ENCODE results near the gene ABTB2. TPM values are rescaled to one million over a fixed set of nuclear protein-coding genes. Genes with fewer than 3 reads are reported as not detected.

Gene ABTB2
- total RNA-seq, 4 donors from 2014 or later: 7.1 to 9.3 (median 7.7) TPM

DNA sequence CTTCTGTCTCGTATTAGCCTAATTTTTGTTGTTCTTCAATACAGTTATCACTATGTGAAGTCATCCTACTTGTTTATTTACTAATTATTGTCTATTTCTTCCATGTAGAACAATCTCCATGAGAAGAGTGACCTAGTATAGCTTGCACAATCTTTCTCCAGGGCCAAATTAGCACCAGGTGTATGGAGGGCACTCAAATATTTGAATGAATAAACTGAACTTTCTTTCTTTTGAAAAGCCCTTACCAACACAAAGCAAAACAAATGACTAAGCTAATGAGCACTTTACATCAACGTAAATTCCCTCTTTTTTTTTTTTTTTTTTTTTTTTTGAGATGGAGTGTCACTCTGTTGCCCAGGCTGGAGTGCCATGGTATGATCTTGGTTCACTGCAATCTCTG lies 34.2 kb downstream of the ABTB2 start:
- no peaks in the 10 kb centered on the region for H3K36me3 ChIP-seq
- WGBS, 2 donors: 63 to 90% methylated on average over 2 of the region's 2 CpGs
- H3K4me1 ChIP-seq: peaks cover 0 to 28% (median 0%) of the 10 kb centered on the region in 4 donors
- no peaks in the 10 kb centered on the region for H3K27me3 ChIP-seq
- H3K9me3 ChIP-seq: no peaks in the 10 kb centered on the region
- no peak for TF ChIP-seq EP300 (IDR thresholded peaks at IDR 0.05)
- TF ChIP-seq, protein P1, sequence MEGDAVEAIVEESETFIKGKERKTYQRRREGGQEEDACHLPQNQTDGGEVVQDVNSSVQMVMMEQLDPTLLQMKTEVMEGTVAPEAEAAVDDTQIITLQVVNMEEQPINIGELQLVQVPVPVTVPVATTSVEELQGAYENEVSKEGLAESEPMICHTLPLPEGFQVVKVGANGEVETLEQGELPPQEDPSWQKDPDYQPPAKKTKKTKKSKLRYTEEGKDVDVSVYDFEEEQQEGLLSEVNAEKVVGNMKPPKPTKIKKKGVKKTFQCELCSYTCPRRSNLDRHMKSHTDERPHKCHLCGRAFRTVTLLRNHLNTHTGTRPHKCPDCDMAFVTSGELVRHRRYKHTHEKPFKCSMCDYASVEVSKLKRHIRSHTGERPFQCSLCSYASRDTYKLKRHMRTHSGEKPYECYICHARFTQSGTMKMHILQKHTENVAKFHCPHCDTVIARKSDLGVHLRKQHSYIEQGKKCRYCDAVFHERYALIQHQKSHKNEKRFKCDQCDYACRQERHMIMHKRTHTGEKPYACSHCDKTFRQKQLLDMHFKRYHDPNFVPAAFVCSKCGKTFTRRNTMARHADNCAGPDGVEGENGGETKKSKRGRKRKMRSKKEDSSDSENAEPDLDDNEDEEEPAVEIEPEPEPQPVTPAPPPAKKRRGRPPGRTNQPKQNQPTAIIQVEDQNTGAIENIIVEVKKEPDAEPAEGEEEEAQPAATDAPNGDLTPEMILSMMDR (IDR thresholded peaks at IDR 0.05): no peak
- no peak for TF ChIP-seq POLR2A (IDR thresholded peaks at IDR 0.05)
- no peak overlapping the region for H3K4me3 ChIP-seq
- DNase-seq (ENCODE audit: low spot score in 2 of 2): no peak
- H3K27ac ChIP-seq: no peak overlapping the region

DNA sequence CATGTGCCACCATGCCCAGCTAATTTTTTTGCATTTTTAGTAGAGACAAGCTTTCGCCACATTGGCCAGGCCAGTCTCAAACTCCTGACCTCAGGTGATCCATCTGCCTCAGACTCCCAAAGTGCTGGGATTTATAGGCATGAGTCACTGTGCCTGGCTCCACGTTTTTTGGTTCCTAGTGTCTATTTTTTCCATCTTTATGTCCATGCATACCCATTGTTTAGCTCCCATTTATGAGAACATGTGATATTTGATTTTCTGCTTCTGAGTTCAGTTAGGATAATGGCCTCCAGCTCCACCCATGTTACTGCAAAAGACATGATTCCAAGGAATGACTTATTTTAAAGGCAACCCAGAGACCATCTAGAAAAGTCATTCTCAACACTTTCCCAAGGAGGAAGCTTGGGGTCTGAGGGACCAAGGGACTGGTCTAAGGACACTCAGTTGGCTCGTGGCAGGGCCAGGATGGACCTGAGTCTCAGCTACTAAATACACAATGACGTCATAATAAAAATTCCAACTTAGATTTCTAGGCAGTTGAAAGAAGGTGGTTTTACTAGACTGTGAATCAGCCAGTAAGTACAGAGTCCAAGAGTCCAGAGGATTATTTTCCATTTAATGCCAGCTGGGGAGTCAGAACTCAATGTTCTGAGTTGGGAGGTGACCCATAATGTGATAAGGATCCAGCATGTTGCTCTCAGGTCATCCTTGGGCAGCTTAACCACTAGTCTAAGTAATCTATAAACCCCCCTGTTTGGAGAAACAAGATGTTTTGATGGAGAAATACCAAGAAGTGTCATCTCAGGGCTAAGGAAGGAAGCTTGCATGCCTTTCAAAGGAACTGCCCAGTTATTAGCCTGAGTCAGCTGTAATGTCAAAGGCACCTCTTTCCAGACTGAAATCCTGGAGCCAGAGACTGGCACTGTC lies 39.4 kb downstream of the ABTB2 start:
- WGBS, 2 donors: 85 to 86% methylated on average over 4 of the region's 4 CpGs
- TF ChIP-seq EP300 (IDR thresholded peaks at IDR 0.05) (no peak), POLR2A (IDR thresholded peaks at IDR 0.05) (no peak)
- TF ChIP-seq, protein P1 (IDR thresholded peaks at IDR 0.05): no peak
- no peak for DNase-seq (ENCODE audit: low spot score in 2 of 2)
- H3K27me3 ChIP-seq: no peaks in the 10 kb centered on the region
- H3K36me3 ChIP-seq: no peaks in the 10 kb centered on the region
- H3K4me3 ChIP-seq: no peak overlapping the region
- H3K9me3 ChIP-seq: no peaks in the 10 kb centered on the region
- H3K27ac ChIP-seq: no peak overlapping the region
- peaks cover 0 to 30% (median 11%) of the 10 kb centered on the region in 4 donors for H3K4me1 ChIP-seq

DNA sequence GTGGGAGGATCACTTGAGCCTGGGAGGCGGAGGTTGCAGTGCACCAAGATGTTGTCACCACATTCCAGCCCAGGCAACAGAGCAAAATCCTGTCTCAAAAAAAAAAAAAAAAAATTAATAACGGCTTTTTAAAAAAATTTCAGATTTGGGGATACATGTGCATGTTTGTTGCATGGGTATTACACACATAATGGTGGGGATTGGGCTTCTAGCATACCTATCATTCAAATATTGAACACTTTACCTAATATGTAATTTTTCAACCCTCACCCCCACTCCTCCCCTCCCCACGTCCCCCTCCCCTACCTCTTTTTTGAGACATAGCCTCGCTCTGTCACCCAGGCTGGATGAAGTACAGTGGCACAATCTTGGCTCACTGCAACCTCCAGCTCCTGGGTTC lies 40.1 kb downstream of the ABTB2 start:
- 91% methylated on average over 4 of the region's 4 CpGs for WGBS, 2 donors
- no peak overlapping the region for H3K4me3 ChIP-seq
- H3K27me3 ChIP-seq: no peaks in the 10 kb centered on the region
- H3K9me3 ChIP-seq: no peaks in the 10 kb centered on the region
- no peak overlapping the region for H3K27ac ChIP-seq
- no peak for DNase-seq (ENCODE audit: low spot score in 2 of 2)
- H3K4me1 ChIP-seq: peaks cover 0 to 30% (median 11%) of the 10 kb centered on the region in 4 donors
- no peak for TF ChIP-seq EP300 (IDR thresholded peaks at IDR 0.05)
- no peak for TF ChIP-seq POLR2A (IDR thresholded peaks at IDR 0.05)
- TF ChIP-seq, protein P1 (IDR thresholded peaks at IDR 0.05): no peak
- H3K36me3 ChIP-seq: no peaks in the 10 kb centered on the region

DNA sequence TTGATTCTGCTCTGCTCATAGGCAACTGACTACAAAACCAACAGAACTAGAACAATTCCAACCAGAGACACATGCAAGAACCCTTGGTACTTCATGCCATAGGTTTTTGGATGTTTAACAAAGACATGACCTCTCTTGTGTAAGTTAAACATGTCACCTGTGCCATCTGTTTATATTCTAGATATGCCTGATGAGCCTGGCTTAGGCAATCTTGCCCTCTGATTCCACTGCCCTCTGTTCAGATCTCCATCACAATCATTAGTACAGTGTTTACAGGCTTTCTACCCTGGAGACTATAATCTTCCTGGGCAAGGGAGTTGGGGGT lies 40.8 kb downstream of the ABTB2 start:
- Histone ChIP-seq H3K4me1 (peaks cover 0 to 30% (median 11%) of the 10 kb centered on the region in 4 donors), H3K9me3 (no peaks in the 10 kb centered on the region), H3K27me3 (no peaks in the 10 kb centered on the region), H3K36me3 (no peaks in the 10 kb centered on the region), H3K4me3 (no peak overlapping the region), H3K27ac (peak overlapping the region in 2 of 4 donors; percentile 30 to 34)
- no peak for DNase-seq (ENCODE audit: low spot score in 2 of 2)
- TF ChIP-seq POLR2A (IDR thresholded peaks at IDR 0.05): no peak
- TF ChIP-seq, protein P1 (IDR thresholded peaks at IDR 0.05): no peak
- TF ChIP-seq EP300 (IDR thresholded peaks at IDR 0.05): no peak

DNA sequence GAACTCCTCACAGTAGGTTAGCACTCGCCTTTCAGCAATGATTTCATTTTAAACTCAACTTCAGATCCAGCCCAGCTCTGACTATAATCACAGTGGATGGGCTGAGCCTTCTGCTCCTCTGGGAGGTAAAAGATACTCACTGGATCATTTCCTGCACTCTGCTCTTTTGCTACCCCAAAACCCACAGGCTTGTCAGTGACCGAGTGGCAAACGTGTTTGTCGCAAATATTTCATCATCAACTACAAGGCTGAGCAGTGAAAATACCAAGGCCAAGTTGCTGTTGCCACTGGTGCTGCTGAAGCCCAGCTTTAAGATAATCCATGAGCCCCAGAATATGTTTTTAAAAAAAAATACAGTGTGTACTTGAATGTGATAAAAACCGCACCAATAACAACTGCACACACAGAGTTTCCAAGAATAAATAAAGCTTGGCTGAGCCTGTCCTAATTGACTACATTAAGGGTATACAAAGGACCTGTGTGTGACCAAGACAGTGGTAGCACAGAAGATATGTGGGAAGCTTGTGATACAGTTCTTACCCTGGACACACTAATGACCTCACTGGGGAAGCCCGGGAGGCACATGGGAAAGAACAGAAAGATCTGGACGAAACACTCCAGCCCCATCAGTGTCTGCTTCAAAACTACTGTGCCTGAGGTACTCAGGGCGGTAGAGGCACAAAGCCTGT lies 41.3 kb downstream of the ABTB2 start:
- no peak for DNase-seq (ENCODE audit: low spot score in 2 of 2)
- TF ChIP-seq POLR2A (IDR thresholded peaks at IDR 0.05) (no peak), EP300 (IDR thresholded peaks at IDR 0.05) (no peak)
- TF ChIP-seq, protein P1 (IDR thresholded peaks at IDR 0.05): no peak
- whole genome bisulfite sequencing, 2 donors: 39 to 42% methylated on average over 8 of the region's 8 CpGs
- no peak overlapping the region for H3K4me3 ChIP-seq
- H3K4me1 ChIP-seq: peaks cover 0 to 30% (median 11%) of the 10 kb centered on the region in 4 donors
- no peaks in the 10 kb centered on the region for H3K9me3 ChIP-seq
- no peaks in the 10 kb centered on the region for H3K27me3 ChIP-seq
- H3K36me3 ChIP-seq: no peaks in the 10 kb centered on the region
- peak overlapping the region in 2 of 4 donors; percentile 30 to 34 for H3K27ac ChIP-seq

Data from tibial nerve (tissue), 4 donors.